GM19099 (cell line): Measurements from ENCODE around the gene MAML3.

Experiments
- POLR2A ChIP-seq: IDR thresholded peaks from 3 replicates; pipeline ENCODE4 v1.6.1; 2011; ENCODE audit warnings: low read depth; ENCODE audit not compliant: insufficient read length; ENCODE audit errors: extremely low read depth

Gene MAML3

DNA sequence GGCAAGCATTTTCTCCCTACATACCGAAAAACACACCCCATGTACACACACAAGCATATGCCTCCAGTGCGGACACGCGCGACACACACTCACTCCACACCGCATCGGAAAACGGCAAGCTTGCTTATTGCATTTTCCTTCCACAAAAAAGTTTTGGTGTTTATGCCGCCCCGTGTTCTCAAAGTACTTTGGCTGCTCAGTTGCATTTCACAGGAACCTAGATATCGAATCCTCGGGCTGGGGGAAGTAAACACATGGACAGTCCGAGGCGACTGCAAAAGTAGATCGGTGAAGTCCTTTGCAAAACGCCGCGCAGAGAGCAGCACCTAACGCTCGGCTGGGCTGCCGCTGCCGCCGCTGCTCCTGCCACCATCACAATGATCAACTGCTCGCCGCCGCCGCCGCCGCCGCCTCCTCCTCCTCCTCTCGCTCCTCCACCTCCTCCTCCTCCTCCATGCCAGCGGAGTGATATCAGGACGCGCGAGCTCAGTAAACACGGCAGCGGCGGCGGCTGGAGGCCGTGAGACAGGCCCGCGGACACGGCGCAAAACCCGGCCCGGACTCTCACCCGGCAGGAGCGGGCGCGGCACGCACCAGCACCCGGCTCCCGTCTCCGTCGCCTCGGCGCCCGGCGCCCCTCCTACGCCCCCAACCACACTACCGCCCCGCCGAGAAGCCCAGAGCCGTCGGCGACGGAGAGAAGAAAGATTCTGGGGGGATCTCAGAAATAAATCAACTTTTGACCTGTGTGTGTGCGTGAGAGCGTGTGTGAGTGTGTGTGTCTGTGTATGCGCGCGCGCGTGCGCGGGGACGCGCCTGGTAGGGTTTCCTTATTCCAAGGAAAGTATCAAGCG, at the start of gene MAML3:
Gene MAML3 (minus strand): TSS at position 467 of the 854 bp plus-strand sequence. CDS start 857 bp downstream, outside the sequence.
- no peak for TF ChIP-seq POLR2A

DNA sequence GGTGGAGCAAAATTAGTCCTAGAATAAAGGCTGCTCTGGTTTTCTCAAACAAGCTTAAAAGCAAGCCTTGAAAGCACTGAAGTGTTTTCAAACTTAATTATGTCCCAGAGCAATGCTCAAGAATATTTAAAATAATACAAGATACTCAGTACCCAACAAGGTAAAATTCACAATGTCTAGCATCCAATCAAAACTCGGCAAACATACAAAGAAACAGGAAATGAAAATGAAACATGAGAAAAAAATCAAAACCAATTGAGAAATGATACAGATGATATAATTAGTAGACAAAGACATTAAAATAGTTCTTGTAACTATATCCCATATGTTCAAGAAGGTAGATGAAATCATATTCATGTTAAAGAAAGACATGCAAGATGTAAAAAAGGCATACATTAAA, 45.0 kb upstream of the MAML3 start:
- no peak for TF ChIP-seq POLR2A

DNA sequence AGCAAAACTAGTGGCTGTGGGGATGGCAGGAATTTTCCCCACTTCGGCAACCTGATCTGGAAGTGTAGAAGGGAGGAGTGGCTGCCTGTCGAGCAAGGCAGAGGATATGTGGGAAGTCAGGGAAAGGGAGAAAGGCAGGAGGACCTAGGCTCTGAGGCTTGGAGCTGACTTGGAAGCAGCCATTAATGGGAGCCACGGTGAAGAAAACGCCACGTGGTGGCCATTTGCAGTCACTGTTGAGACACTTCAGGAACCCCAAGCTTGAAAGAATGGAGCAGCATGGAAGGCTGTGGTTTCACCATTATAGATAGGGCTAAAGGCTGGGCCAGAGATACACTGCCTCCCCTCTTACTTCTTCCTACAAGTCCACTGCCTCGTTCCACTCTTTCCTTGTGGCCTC, 41.8 kb upstream of the MAML3 start:
- TF ChIP-seq POLR2A = no peak

DNA sequence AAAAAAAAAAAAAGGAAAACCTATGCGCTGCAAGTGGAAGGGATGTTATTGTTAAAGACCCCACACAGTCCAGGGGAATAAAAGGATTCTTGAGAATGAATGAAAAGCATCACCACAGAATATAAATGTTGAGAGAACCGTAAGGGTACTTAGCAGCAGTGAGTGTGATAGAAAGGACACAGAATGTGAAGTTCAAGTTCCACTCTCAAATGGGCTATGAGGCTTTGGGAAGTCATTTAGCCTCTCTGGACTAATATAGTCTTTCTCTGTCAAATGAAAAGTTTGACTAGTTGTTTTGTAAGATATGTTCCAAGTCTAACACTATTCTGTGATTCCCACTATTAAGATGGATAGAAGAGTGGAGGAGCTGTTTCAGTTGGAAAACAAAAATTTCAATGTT, 35.8 kb upstream of the MAML3 start:
- no peak for TF ChIP-seq POLR2A

DNA sequence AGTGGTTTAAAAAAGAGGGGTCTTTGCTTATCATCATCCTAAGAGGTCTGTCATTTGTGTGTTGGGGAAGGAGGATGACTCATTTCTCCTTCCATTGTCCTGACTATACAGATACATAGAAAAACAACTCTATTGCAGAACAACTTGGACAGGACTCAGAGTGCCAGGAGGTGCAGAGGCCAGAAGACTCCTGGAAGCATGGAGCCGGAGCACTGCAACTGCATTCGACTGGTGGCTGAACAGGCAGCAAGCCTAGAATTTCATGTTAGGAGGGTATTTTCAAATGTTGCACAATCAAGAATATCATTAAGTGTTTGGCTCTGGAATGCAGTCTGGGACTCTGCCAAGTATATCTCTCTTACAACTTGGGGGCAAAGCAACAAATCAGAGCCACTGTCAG, 35.0 kb upstream of the MAML3 start:
- TF ChIP-seq POLR2A = no peak

DNA sequence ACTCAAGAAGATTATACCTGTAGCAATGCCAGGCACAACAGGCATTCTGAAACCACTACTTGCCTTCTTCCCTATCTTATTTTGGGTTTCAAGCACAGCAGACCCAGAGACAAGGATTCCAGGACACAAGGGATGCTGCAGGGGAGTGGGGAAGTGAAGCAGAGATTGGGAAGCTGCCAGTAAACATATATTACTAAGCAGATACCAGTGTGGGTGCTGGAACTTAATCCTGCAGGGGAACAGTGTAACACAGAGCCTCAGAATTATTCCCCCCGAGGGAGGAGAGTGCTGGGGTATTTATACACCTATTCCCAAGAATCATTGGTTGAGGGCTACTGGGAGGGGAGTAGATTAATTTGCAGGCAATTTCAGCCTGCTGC, 33.3 kb upstream of the MAML3 start:
- no peak for TF ChIP-seq POLR2A

DNA sequence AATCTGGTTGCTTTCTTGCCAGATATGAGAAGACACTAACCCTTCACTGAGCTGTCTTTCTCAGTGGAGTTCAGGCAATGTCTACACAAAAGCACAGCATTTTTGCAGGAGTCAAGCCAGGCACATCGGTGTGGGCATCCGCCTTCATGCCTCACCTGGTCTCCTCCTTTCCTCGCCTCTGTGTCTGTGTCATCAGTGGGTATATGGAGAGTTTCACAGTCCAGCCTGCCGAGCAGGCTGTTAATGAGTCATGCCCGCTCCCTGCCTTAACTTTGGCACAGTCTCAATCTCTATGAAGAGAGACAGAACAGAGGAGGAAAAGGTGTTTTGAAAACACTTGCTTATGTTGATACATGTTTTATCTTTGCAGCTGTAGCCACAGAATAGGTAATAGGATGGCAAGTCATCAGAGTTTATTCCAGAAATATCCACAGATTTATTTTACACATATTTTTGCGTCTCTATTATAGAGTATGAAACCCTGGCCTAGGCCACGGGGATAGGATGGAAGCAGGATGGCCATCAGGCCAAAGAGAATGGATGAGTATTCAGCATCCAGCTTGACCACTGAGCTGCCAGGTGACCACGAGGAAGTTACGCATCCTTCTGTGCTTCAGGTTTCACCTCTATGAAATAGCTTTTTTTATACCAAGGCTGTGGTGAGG, 32.8 kb upstream of the MAML3 start:
- no peak for TF ChIP-seq POLR2A

DNA sequence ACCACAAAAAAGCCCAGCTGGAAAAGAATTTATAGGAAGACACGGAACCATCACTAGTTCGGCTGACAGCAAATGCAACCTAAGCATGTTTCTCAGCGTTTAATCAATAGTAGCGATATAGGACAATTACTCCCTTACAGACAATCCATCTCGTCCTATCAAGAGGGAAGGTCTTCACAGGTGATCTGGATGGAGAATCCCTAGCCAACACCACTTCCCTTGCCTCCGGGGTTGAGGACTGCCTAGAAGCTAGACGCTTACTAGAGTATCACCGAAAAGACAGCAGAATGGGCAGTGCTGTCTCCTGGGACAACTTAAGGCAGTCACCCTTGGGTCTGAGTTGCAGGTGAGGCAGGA, 32.1 kb upstream of the MAML3 start:
- no peak for TF ChIP-seq POLR2A

DNA sequence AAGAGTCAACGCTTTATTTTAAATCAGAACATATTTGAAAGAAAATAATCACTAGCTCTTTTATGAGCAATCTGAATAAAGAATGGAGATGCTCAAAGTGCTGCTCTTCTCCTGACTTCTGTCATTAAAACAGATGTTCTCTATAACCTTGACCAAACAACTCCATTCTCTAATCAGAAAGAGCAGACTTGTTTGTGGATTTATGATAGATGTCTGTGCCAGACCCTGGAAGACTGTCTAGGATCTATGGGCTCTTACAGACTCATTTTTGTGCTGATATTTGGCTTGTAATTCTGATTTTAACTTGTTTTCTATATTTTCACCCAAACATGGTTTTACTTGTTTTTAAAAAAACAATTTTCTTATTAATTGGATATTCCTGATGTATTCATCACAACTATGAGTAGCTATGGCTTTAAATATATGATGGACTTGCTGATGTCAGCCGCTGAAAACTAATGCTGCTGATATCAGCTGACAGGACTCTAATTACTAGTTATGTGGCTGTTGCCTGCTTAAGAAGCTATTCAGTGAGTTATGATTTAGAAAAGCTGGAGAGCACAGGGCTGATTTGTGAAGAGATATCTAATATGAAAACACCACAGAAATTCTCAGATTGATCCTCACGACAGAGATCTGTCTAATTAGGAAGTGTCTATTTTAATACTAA, 31.6 kb upstream of the MAML3 start:
- no peak for TF ChIP-seq POLR2A

DNA sequence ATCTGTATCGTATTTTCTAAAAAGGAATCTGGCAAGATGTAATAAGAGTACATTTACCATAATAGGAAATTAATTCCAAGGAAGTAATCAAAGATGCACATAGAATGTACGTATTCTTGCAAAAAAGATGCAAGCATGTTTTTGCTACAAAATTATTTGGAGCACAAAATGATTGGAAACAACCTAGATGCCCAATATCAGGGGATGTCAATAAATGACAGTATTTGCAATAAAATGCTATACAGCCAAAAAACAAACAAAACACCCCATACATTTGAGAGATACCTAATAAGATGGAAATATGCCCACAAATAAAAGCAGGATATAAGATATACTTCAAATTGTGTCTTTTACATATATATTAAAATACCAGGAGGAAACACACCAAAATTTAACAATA, 29.3 kb upstream of the MAML3 start:
- TF ChIP-seq POLR2A = no peak

DNA sequence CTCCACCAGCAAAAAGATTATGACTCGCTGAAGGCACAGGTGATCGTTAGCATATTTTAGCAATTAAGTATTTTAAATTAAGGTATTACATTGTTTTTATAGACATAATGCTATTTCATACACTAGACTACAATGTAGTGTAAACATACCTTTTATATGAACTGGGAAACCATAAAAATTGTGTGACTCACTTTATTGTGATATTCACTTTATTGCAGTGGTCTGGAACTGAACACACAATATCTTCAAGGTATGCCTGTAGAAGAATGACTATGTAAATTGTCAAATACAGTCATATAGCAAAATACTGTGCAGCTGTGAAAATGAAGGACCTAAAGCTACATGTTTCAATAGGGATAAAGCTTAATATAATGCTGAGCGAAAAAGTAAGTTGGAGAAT, 26.6 kb upstream of the MAML3 start:
- TF ChIP-seq POLR2A = no peak

DNA sequence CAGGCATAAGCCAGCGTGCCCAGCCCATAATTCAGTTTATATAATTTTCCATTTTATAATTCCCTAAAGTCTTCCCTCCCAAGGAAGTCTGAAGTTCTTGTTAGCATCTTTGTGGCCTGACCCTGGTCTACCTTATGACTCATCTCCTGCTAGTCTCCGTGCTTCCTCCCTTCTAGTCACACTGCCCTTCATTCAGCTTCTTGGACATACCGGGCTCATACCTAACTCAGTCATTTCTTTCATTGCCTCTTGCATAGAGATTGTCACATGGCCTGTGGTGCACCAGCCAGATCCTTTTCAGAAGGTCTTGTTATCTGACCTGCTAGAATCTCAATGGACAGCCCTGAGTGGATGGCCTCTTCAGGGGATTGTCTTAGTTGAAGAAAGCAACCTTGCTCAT, 22.8 kb upstream of the MAML3 start:
- no peak for TF ChIP-seq POLR2A

DNA sequence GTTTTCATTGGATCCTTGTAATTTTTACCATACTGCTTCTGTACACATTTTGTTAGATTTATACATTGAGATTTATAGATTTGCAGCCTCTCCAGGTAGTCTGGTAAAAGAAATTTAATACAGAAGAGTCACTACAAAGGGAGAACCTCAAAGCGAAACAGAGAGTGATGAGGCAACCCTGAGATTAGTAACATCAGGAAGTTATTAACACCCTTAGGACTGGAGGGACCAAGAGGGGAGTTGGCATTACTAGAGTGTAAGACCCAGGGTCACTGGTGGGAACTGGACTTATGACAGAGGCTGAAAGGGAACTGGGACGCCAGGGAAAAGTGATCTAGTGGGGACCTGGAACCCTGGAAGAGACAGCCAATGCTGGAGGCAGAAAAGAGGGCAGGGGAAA, 20.6 kb upstream of the MAML3 start:
- TF ChIP-seq POLR2A = no peak

DNA sequence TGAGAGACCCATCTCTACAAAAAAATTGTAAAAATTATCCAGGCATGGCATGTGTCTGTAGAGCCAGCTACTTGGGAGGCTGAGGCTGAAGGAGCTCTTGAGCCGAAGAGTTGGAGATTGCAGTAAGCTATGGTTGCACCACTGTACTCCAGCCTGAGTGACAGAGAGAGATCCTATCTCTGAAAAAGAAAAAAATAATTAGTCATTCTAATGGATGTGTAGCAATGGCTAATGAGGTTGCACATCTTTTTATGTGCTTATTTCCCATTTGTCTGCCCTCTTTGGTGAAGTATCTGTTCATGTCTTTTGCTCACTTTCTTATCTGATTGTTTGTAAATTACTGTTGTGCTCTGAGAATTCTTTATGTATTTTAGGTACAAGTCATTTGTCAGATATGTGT, 19.0 kb upstream of the MAML3 start:
- no peak for TF ChIP-seq POLR2A

DNA sequence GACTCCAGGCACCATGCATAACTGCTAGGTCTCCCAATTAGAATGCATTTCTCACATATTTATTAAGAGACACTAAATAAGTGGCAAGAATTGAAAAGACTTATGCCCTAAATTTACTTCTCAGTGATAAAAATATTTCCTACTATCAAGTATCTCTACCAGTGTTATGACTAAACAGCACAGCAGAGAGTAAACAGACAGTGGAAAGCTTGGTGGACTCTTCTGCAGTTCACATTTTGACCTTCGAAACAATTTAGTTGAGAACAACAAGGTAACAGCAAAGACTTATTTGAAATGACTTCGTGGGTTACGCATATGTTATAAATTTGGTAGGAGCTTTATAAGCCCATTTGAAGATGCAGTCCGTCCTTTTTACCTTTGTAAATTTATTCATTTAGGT, 16.3 kb upstream of the MAML3 start:
- no peak for TF ChIP-seq POLR2A

DNA sequence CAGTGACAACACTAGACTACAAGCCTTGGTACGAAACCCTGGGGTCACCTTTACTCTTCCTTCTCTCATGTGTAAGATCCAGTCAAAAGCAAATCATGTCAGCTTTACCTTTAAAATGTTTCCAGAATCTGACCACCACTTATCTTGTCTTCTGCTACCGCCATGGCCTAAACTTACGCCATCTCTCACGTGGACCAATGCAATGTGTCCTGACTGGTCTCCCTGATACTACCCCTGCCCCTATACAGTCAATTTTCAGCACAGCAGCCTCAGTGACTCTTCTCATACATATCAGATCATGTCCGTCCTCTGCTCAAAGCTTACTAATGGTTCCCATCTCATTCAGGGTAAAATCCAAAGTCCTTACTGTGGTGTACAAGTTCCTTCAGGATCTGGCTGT, 15.0 kb upstream of the MAML3 start:
- no peak for TF ChIP-seq POLR2A
